Peyer's patch (tissue), 4 donors: ENCODE measurements around the gene NR2C1.

Experiments used
- CTCF ChIP-seq, 6 experiments: fragments of 450-650 bp in 4 of 6; fragments of 200-600 bp in 2 of 6; sonication (generic) in 1 of 6; IDR thresholded peaks; one replicate each; pipeline ENCODE4 v1.5.1; 2017 to 2019; ENCODE audit warnings: antibody characterized with exemption in 6 of 6, mild to moderate bottlenecking in 3 of 6, moderate library complexity in 1 of 6
- POLR2A ChIP-seq, 2 donors: fragments of 450-650 bp; IDR thresholded peaks; one replicate each; pipeline ENCODE4 v1.5.1; 2017; ENCODE audit warnings: antibody characterized with exemption in 2 of 2, mild to moderate bottlenecking in 2 of 2, moderate library complexity in 2 of 2

GRCh38 chr12:95002754-95003153, 70.7 kb downstream of the NR2C1 start:
- TF ChIP-seq CTCF (IDR thresholded peaks at IDR 0.05) (no peak), POLR2A (IDR thresholded peaks at IDR 0.05) (no peak)
